Ammon's horn (tissue), 1 donor: Measurements from ENCODE around the gene RAD52.

Source experiments
- DNase-seq: peaks from one replicate; pipeline ENCODE4 v3.0.0-alpha.2; 2016; ENCODE audit warnings: low spot score

The RAD52 gene

GRCh38 chr12:949453-950191 lies at the start of gene RAD52:
RAD52 (minus strand) TSS chr12:949694; CDS start chr12:933058, 16,636 bp downstream.
- peak; percentile 99 for DNase-seq

GRCh38 chr12:998020-998874 lies 48.8 kb upstream of the RAD52 start:
- DNase-seq: no peak

- DNase-seq: no peak
Measured at GRCh38 chr12:997505-997904, 48.0 kb upstream of the RAD52 start.

- no peak for DNase-seq
Measured at GRCh38 chr12:996881-997280, 47.4 kb upstream of the RAD52 start.

- no peak for DNase-seq
Measured at GRCh38 chr12:992647-993046, 43.2 kb upstream of the RAD52 start.

- peak; percentile 28 for DNase-seq
Measured at GRCh38 chr12:991350-992333, 42.1 kb upstream of the RAD52 start.

- DNase-seq: peak; percentile 88
Measured at GRCh38 chr12:990661-991349, 41.3 kb upstream of the RAD52 start, which contains the start of gene ERC1. ERC1 (plus strand) TSS chr12:991223; CDS start chr12:1027904, 36,681 bp downstream.

- peak; percentile 59 for DNase-seq
Measured at GRCh38 chr12:989751-990660, 40.5 kb upstream of the RAD52 start.

- no peak for DNase-seq
Measured at GRCh38 chr12:989051-989450, 39.6 kb upstream of the RAD52 start.

- no peak for DNase-seq
Measured at GRCh38 chr12:988646-989045, 39.2 kb upstream of the RAD52 start.

- no peak for DNase-seq
Measured at GRCh38 chr12:981961-982360, 32.5 kb upstream of the RAD52 start.

- no peak for DNase-seq
Measured at GRCh38 chr12:981176-981828, 31.8 kb upstream of the RAD52 start.

- no peak for DNase-seq
Measured at GRCh38 chr12:979349-979748, 29.9 kb upstream of the RAD52 start.

- no peak for DNase-seq
Measured at GRCh38 chr12:977156-977555, 27.7 kb upstream of the RAD52 start.

- DNase-seq: no peak
Measured at GRCh38 chr12:976644-977043, 27.1 kb upstream of the RAD52 start.

GRCh38 chr12:974271-974862 lies 24.9 kb upstream of the RAD52 start:
- DNase-seq: no peak

- no peak for DNase-seq
Measured at GRCh38 chr12:971991-972390, 22.5 kb upstream of the RAD52 start.

- no peak for DNase-seq
Measured at GRCh38 chr12:969821-970220, 20.3 kb upstream of the RAD52 start.

GRCh38 chr12:968545-968944 lies 19.1 kb upstream of the RAD52 start:
- DNase-seq: no peak
